GM12874 (cell line): ENCODE measurements around the gene BPGM.

Source experiments
- TF ChIP-seq, protein P1 (sequence below): IDR thresholded peaks from 2 replicates; pipeline ENCODE4 v1.5.1; 2011; ENCODE audit warnings: low read depth, mild to moderate bottlenecking, control low read depth, low read length, moderate library complexity; ENCODE audit not compliant: insufficient read depth

The BPGM gene

DNA sequence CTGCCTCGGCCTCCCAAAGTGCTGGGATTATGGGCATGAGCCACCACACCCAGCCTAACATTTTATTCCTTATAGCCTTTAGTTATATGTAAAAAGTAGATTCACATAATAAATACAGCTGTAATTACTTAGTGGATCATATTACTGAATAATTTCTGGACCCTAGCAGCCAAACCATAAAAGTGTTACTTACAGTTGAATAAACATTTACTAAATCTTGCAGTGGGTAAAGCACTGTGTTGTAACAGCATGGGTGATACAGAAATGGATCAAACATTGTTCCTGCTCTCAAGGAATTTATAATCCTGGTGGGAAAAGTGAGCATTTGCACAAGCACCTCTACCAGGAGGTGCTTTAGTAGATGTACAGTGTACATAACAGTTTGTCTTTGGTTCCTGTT lies 25.0 kb downstream of the BPGM start:
- TF ChIP-seq, protein P1, sequence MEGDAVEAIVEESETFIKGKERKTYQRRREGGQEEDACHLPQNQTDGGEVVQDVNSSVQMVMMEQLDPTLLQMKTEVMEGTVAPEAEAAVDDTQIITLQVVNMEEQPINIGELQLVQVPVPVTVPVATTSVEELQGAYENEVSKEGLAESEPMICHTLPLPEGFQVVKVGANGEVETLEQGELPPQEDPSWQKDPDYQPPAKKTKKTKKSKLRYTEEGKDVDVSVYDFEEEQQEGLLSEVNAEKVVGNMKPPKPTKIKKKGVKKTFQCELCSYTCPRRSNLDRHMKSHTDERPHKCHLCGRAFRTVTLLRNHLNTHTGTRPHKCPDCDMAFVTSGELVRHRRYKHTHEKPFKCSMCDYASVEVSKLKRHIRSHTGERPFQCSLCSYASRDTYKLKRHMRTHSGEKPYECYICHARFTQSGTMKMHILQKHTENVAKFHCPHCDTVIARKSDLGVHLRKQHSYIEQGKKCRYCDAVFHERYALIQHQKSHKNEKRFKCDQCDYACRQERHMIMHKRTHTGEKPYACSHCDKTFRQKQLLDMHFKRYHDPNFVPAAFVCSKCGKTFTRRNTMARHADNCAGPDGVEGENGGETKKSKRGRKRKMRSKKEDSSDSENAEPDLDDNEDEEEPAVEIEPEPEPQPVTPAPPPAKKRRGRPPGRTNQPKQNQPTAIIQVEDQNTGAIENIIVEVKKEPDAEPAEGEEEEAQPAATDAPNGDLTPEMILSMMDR: no peak

DNA sequence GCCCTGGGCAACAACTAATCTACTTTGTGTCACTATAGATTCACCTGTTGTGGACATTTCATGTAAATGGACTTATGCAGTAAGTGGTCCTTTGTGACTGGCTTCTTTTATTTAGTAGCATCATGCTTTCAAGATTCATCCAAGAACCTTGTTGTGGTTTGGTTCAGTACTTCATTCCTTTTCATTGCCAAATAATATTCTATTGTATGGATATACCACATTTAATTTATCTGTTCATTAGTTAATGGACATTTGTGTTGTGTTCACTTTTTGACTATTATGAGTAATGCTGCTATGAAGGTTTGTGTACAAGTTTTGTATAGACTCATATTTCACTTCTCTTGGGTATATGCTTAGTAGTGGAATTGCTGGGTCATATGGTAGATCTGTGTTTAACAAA lies 27.8 kb downstream of the BPGM start:
- TF ChIP-seq, protein P1: no peak

DNA sequence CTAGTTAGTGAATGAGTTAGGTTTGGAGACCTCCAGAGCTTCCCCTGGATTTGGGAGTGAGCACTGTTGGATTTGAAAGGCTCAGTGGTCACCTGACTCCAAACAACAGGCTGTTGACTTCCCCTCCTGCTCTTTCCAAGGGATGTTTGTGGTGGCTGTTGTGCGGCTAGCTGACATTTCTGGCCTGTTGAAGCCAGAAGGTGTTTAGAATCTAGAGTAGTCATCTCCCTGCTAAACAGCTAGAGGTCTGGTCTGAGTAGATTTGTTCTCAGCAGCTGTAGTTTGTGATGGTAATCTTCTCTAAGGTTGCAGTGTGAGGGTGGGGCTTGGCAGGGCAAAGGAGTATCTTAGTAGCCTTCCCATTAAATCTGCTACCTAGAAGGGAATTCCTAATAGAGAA lies 30.1 kb downstream of the BPGM start:
- TF ChIP-seq, protein P1: no peak

DNA sequence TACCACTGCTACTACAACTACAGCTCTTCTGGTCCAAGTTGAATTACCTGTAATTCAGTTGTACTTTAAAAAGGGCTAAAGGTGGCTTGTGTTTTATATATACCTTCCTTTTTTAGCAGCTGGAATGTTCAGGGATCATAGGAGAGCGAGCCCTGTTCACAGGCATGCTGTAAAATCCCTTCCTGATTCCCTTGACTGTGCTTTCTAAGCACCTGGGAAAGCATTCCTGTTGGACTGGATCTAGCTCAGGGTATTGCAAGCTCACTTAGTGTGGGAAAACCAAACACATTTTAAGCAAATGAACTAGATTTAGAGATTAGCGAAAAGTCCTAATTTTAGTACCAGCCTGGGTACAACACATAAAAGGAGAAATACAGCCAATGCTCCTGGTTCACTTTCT lies 31.5 kb downstream of the BPGM start:
- TF ChIP-seq, protein P1: no peak

DNA sequence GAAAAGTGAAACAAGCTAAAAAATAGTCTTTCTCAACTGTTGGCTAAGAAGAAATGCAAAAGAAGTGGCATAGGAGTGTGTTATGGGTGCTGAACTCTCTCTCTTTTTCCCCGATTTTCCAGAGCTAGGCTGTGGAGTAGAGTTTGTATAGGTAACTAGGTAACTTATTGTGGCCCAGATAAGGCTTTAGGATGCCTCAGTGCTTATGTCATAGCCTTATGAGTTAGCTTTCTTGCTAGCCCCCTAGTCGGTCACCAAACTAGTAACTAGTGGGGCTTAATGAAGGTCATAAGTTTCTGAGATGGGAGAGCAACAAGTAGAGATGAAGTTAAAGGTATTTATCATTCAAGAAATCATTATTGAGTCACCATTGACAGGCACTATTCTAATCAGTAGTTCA lies 32.4 kb downstream of the BPGM start:
- TF ChIP-seq, protein P1: no peak

DNA sequence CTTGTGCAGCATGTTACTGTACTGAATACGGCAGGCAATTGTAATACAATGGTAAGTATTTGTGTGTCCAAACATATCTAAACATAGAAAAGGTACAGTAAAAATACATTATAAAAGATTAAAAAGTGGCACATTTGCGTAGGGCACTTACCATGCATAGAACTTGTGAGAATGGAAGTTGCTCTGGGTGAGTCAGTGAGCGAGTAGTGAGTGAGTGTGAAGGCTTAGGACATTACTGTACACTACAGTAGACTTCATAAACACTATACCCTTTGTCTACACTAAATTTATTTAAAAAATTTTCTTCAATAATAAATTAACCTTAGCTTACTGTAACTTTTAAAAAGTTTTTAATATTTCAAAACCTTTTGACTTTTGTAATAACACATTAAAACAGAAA lies 37.5 kb downstream of the BPGM start:
- TF ChIP-seq, protein P1: no peak

DNA sequence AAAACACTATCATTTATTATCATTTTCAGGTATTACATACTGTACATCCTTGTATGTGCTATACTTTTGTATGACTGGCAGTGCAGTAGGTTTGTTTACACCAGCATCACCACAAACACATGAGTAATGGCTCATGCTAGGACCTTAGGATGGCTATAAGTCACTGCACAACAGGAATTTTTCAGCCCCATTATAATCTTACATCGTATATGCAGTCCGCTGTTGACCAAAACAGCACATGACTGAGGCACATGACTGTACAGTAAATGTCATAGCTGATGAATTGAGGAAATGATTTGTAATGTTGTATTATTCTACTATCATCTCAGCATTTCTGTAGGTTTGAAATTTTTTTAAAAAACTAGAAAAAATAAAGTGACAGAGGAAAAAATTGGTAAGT lies 38.6 kb downstream of the BPGM start:
- TF ChIP-seq, protein P1: no peak

DNA sequence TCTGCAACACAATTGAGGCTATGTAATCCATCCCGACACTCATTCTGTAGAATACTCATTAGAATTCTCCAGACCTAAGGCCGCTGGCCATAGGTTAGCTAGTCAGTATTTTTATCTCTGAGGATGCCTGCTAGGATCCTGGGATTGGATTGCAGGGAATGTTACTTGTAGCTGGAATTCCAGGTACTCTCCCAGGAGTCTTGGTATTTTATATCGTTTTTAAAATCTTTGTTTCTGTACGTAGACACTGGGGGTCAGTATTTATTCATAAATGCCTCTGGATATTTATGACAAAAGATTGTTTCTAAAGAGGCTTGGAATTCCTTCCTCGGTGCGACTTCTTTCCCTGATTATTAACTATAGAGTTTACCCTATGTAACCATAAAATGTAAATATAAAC lies 40.1 kb downstream of the BPGM start:
- TF ChIP-seq, protein P1: no peak
